SK-N-SH (cell line): ENCODE results near the gene THTPA. TPM values are rescaled to one million over a fixed set of nuclear protein-coding genes. Genes with fewer than 3 reads are reported as not detected.

Experiments used
- CHD2 ChIP-seq: fragments of 150-350 bp; IDR thresholded peaks from 2 replicates; pipeline ENCODE4 v1.6.1; 2018; ENCODE audit warnings: low read length; ENCODE audit not compliant: partially characterized antibody
- EZH2phosphoT487 ChIP-seq: fragments of 200-600 bp; sonication (generic); IDR thresholded peaks from 2 replicates; pipeline ENCODE4 v1.6.1; 2017; ENCODE audit warnings: low read depth, mixed run types, mild to moderate bottlenecking, antibody characterized with exemption, moderate library complexity, borderline replicate concordance
- FOSL2 ChIP-seq: IDR thresholded peaks from 2 replicates; pipeline ENCODE4 v1.4.0; 2012; ENCODE audit warnings: low read depth, mild to moderate bottlenecking, moderate library complexity, borderline replicate concordance
- FOXJ3 ChIP-seq: sonication (generic); formaldehyde crosslinking; IDR thresholded peaks from 2 replicates; pipeline ENCODE4 v1.5.1; 2020; ENCODE audit warnings: mild to moderate bottlenecking, missing genetic modification reagents
- FOXM1 ChIP-seq: IDR thresholded peaks from 2 replicates; pipeline ENCODE4 v1.4.0; 2012; ENCODE audit warnings: low read depth, mild to moderate bottlenecking
- NFIC ChIP-seq: IDR thresholded peaks from 2 replicates; pipeline ENCODE4 v1.4.0; 2012; ENCODE audit warnings: borderline replicate concordance
- NRF1 ChIP-seq: IDR thresholded peaks from 2 replicates; pipeline ENCODE4 v1.6.1; 2012; ENCODE audit warnings: low read depth, mild to moderate bottlenecking, low read length
- RAD21 ChIP-seq: IDR thresholded peaks from 2 replicates; pipeline ENCODE4 v1.6.1; 2012; ENCODE audit warnings: mild to moderate bottlenecking, low read length
- RXRA ChIP-seq: IDR thresholded peaks from 2 replicates; pipeline ENCODE4 v1.4.0; 2012; ENCODE audit warnings: low read depth, mild to moderate bottlenecking, borderline replicate concordance
- SIN3A ChIP-seq: IDR thresholded peaks from 2 replicates; pipeline ENCODE4 v1.6.1; 2012; ENCODE audit warnings: low read depth, mild to moderate bottlenecking, low read length, moderate library complexity, borderline replicate concordance
- SMC3 ChIP-seq: IDR thresholded peaks from 2 replicates; pipeline ENCODE4 v1.6.1; 2012; ENCODE audit warnings: low read depth, low read length, improper control_type of control experiment
- TAF1 ChIP-seq: IDR thresholded peaks from 2 replicates; pipeline ENCODE4 v1.6.1; 2012; ENCODE audit warnings: low read depth, mild to moderate bottlenecking, low read length, moderate library complexity, borderline replicate concordance
- TEAD4 ChIP-seq: IDR thresholded peaks from 2 replicates; pipeline ENCODE4 v1.4.0; 2012; ENCODE audit warnings: mild to moderate bottlenecking, borderline replicate concordance; ENCODE audit not compliant: insufficient read depth
- YY1 ChIP-seq: IDR thresholded peaks from 2 replicates; pipeline ENCODE4 v1.4.0; 2012; ENCODE audit warnings: low read depth, mild to moderate bottlenecking
- ZBTB33 ChIP-seq: IDR thresholded peaks from 2 replicates; pipeline ENCODE4 v1.4.0; 2012; ENCODE audit warnings: low read depth, borderline replicate concordance
- polyA plus RNA-seq, 3 experiments: library from polyadenylated mRNA; depleted of rRNA; stranded (reverse); fragments of >200 nt; gene quantifications; 2 replicates each; pipeline ENCODE4 v1.2.3, GENCODE V29; 2012
- TF ChIP-seq, protein P1 (sequence below): fragments of 150-350 bp; IDR thresholded peaks from 2 replicates; pipeline ENCODE4 v1.6.1; 2016; ENCODE audit warnings: mild to moderate bottlenecking, low read depth, low read length
- TF ChIP-seq, protein P2 (sequence below): IDR thresholded peaks from 2 replicates; pipeline ENCODE4 v1.4.0; 2012; ENCODE audit warnings: low read depth
- TF ChIP-seq, protein P3 (sequence below): fragments of 200-600 bp; sonication (generic); IDR thresholded peaks from 2 replicates; pipeline ENCODE4 v1.6.1; 2017; ENCODE audit warnings: antibody characterized with exemption, mild to moderate bottlenecking, moderate library complexity

The THTPA gene
- polyA plus RNA-seq, 1 of the 3 experiments (the other 2 are of a cell fraction), result 16.3 TPM

DNA sequence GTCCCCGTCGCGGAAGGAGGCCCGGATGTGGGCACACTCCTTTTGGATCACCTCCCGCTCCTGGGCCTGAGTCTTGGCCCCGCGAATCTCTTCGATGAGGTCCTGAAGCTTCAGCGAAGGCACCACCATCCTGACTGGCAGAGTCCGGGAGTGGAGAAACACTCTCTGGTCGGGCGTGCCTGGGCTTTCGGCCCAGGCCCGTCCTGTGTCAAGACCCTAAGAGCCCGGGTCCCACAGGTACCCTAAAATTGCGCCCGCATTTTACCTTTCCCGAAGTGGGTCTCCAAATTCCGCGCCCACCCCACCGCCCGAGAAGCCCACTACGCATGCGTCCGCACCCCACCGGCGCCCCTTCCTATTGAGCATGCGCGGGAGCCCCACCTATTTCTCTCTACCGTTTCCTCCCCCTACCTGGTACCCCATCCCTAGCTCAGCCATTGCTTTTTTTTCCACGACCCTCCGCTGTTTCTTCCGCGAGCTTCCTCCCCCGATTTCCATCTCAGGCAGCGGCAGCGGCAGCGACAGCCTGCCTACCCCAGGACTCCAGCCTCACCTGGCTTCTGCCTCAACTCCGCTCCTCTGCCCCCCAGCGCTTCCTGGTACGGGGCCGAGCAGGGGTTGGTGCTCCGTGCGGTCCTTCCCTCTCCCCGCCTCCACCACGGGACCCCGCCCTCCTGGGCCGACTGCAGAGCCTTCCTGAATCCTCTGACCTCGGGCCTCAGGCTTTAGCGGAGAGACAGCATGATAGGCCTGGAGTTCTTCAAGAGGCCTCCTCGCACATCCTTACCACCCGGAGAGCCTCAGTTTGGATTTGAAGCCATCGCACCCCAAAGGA lies 11.3 kb downstream of the THTPA start, which contains the start of gene AP1G2 (continued):
- TF ChIP-seq RXRA (no peak), CHD2 (peak; percentile 24), SMC3 (no peak), NFIC (no peak), NRF1 (peak; percentile 96), YY1 (0 out of 2 replicates have a peak, but pooled peaks have one; percentile 11), TAF1 (peak; percentile 37; the same call in 1 of the 2 replicates), EZH2phosphoT487 (no peak), ZBTB33 (peak; percentile 9; the same call in 1 of the 2 replicates), FOXJ3 (CRISPR knock-in tag) (peak; percentile 14; the same call in 1 of the 2 replicates), SIN3A (peak; percentile 38; the same call in 1 of the 2 replicates), TEAD4 (no peak), RAD21 (no peak), FOSL2 (no peak), FOXM1 (no peak)
- TF ChIP-seq, protein P1, sequence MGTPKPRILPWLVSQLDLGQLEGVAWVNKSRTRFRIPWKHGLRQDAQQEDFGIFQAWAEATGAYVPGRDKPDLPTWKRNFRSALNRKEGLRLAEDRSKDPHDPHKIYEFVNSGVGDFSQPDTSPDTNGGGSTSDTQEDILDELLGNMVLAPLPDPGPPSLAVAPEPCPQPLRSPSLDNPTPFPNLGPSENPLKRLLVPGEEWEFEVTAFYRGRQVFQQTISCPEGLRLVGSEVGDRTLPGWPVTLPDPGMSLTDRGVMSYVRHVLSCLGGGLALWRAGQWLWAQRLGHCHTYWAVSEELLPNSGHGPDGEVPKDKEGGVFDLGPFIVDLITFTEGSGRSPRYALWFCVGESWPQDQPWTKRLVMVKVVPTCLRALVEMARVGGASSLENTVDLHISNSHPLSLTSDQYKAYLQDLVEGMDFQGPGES, result no peak
- TF ChIP-seq, protein P2, sequence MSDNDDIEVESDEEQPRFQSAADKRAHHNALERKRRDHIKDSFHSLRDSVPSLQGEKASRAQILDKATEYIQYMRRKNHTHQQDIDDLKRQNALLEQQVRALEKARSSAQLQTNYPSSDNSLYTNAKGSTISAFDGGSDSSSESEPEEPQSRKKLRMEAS, result peak; percentile 88
- TF ChIP-seq, protein P3, sequence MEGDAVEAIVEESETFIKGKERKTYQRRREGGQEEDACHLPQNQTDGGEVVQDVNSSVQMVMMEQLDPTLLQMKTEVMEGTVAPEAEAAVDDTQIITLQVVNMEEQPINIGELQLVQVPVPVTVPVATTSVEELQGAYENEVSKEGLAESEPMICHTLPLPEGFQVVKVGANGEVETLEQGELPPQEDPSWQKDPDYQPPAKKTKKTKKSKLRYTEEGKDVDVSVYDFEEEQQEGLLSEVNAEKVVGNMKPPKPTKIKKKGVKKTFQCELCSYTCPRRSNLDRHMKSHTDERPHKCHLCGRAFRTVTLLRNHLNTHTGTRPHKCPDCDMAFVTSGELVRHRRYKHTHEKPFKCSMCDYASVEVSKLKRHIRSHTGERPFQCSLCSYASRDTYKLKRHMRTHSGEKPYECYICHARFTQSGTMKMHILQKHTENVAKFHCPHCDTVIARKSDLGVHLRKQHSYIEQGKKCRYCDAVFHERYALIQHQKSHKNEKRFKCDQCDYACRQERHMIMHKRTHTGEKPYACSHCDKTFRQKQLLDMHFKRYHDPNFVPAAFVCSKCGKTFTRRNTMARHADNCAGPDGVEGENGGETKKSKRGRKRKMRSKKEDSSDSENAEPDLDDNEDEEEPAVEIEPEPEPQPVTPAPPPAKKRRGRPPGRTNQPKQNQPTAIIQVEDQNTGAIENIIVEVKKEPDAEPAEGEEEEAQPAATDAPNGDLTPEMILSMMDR, result 0 out of 2 replicates have a peak, but pooled peaks have one; percentile 4
